Inflammatory macrophage treated with lipopolysaccharide for 1 hour (primary cell): Measurements from ENCODE around the gene NCBP1.
"Not testable (repeated sequence)": the region's sequence is repeated elsewhere in the genome, so short reads cannot be mapped to it uniquely, and the experiment has no call there.

Experiments
- DNase-seq, 2 donors: peaks; one replicate each; pipeline ENCODE4 v3.0.0-alpha.2; 2020 to 2022

Gene NCBP1

GRCh38 chr9:97682242-97682641 is 48.6 kb downstream of the NCBP1 start:
- no peak for DNase-seq

DNA sequence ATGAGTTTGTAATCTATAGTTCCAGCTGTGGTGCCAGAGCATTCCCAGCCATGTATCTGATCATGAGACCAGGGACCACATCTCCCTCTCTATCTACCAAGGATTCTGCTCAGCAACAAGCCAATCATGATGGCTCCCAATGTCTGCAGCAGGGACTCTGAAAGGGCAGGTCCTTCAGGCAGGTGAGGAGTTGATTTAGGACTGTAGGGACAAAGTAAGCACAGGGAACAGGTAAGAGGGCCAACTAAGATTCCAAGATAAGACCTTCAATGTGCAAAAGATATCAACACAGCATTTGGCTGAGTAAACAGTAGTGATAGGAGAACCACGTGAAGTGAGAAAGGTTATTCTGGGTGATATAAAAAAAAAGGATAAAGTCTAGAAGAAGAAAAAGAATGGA is 55.0 kb downstream of the NCBP1 start:
- no peak for DNase-seq

- DNase-seq, result no peak
These were observed 56.0 kb downstream of the NCBP1 start for GRCh38 chr9:97689401-97690180.

DNA sequence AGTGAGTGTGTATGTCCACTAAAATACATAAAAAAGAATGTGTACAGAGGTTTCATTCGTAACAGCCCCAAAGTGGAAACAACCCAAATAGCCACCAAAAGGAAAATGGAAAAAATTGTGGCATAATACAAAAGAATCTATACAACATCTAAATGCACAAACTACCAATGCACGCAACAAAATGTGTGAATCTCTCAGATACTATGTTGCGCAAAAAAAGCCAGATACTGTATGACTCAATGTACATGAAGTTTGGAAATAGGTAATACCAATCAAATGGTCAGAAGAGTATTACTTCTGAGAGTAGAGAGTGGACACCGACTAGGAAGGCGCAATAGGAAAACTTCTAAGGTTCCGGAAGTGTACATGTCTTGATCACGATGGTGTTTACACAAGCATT is 61.1 kb downstream of the NCBP1 start:
- DNase-seq, result no peak

DNA sequence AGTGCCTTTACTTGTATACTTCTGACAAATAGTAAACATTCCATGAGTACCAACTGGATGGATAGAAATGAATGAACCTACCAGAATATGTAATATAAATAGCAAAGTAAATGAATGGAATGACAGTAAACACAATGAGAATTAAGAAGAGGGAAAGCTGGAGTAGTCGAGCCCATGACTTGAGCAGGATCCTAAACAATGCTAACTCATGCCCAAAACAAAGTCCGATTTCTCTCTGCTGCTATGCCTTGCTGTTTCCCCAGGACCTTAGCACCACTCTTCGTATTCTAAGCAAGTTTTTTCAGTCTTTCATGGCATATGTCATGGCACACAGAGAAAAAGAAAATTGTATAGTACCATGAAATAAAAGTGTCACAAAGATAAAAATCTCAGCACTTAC is 61.8 kb downstream of the NCBP1 start:
- DNase-seq, result no peak

DNA sequence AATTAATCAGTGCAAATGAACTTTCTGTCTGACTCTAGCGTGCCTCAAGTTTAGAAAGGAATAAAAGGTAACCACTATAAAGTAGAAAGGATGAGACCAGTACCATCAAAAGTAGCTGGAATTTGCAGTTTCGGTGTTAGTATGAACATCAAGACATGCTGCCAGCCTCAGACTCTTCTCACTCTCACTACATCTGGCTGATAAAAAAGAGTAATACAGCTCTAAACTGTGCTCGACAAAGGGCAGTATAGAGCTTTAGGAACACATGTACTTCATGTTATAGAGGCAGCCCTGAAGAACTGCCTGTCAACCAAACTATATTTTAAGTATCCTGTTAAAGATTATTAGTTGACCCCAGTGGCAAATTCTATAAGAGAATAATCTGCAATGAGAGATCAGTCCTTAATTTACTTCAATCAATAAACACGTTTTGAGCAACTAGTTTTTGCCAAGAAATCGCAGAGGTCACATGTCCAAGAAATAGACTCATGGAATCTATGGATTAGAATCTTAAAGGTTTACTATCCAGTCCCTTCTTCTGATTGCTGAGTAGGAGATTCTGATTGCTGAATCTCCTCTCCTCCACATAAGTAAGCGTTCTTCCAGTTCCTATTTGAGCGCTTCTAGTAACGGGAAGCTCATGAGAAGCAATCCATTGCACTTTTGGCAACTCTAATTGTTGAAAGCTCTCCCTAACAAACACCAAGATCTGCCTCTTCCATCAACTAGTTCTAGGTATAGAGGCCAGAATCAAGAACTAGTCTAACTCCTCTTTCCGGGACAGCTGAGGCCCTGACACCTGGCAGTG is 62.6 kb downstream of the NCBP1 start:
- peak; percentile 38 to 44 for DNase-seq

DNA sequence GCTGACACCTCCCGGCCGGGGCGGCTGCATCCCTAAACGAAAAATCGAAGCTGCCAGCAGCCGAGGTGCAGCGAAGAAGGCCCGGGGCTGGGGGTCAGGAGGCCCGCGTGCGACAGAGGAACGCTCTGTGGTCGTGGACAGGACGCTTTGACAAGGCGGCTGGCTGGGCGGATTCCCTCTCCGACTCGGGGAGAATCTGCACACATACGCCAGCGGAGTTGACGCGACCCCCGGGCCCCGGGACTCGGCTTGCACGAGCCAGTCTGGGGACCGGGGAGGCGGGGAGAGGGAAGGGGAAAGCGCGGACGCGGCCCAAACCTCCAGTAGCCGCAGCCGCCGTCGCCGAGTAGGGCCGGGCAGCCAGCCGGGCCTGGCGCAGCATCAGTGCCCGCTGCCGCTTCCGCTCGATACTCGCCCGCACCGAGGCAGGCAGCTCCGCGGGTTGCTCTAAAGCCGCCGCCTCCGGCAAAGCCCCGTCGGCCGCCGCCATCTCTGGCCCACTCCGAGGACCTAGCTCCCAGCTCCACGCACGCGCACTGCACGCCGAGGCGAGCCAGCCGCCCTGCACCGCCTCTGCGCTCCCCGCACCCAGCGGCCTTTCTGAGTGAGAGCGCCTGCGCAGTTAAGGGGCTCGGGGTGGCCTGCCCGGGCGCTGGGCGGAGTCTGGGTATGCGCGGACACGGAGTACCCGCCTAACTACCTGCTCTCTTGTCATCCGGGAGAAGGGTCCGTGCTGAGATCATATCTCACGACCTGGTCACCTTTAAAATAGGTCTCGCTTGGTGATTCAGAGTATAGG is 63.4 kb downstream of the NCBP1 start, which contains the start of gene XPA:
XPA (minus strand) TSS at position 538 of the 799 bp plus-strand sequence; CDS start at position 490, 48 bp downstream.
- peak; percentile 91 to 95 for DNase-seq

DNA sequence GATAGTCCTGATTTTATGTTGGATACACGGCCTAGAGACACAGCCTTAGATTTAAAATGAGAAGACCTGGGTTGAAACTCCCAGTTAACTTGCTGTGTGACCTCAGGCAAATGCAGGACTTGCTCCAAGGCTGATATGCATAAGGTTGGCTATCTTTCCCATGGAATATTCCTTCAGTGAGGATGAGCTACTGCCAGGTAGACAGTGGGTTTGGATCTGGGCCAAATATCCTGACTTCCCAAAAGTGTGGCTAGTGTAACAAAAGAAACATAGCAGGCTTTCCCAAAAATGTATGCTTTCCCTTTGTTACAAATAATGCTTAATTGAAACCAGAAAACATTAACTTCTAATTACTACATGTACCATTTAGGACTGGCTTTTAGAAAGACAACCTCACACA is 64.2 kb downstream of the NCBP1 start:
- no peak for DNase-seq

DNA sequence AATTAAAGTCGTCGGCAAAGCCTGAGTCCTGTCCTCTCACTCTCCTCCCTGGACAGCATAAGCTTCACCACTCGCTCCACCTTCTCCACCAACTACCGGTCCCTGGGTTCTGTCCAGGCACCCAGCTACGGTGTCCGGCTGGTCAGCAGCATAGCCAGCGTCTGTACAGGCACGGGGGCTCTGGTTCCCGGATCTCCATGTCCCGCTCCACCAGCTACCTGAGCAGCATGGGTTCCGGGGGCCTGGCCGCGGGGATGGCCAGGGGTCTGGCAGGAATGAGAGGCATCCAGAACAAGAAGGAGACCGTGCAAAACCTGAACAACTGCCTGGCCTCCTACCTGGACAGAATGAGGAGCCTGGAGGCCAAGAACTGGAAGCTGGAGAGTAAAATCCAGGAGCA is 65.2 kb downstream of the NCBP1 start:
- DNase-seq, result no peak

- peak; percentile 7 to 15 for DNase-seq
These were observed 65.7 kb downstream of the NCBP1 start for GRCh38 chr9:97699281-97699680.

DNA sequence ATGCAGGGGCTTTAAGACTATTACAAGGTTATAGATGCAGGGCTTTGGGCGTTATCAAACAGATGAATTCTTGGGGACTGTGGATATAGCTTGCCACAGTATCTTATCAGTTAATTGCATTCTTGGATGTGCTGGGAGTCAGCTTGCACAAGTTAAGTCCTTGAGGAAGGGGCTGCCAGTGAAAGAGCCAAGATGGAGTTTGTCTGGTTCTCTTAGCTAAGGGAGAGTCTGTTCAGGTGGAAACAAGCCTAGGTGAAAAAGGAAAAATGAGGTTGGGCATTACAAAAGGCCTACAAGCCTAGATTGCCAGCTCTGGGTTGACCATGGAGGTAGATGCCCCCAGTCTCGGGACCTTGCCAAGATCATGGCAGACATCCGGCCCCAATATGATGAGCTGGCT is 66.2 kb downstream of the NCBP1 start:
- not testable (repeated sequence) for DNase-seq

DNA sequence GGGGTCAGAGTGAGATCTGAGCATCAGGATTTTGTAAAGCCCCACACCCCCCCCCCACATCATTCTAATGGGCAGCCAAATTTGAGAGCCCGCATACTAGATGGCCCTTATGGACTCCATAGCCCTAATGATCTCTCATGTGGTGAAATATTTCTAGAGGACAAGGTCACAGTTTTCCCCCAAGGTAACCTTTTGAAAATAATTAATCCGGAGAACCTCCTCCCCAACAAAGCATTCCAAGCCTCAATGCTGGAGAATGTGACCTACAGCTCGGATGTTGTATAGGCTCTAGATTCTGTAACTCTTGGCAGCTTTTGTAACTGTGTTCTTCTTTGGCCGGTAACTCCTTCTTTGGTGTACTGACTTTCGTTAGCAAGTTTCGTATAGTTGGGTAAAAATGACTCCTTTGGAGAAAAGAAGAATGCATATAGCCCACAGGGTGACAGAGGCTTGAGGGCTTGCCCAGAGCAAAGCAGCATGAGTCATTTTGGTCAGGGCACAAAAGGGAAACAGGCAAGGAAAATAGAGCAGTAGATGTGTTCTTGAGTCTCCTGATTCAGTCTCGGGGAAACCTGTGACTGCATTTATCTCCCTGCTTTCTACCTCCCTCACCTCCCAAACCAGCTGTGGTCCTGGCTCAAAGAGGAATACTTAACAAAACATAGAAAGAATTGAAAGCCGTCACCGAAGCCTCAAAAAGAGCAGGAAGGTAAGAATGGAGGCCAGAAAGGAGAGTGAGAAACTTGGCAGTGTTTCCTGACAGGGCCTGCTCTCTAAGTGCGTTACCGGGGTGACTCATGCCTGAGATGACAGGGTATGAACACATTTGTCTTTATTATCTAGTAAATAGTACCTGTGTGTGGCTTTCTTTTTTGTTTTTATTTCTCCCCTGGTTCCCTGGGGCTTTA is 70.1 kb downstream of the NCBP1 start:
- no peak for DNase-seq

DNA sequence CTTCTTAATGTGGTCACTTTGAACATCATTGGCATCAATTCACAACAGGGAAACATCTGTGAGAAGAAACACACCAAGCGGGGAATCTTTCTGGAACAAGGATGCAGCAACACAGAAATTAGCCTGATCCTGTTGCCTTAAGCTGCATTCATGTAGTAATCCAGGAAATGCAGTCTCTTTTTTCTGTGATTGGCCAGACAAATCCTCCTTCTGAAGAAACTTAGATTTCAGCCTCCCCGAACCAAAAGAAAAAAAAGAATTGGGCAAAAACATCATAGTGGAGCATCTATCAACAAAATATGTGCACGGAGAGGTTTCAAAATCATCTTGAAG is 70.7 kb downstream of the NCBP1 start:
- DNase-seq, result no peak

DNA sequence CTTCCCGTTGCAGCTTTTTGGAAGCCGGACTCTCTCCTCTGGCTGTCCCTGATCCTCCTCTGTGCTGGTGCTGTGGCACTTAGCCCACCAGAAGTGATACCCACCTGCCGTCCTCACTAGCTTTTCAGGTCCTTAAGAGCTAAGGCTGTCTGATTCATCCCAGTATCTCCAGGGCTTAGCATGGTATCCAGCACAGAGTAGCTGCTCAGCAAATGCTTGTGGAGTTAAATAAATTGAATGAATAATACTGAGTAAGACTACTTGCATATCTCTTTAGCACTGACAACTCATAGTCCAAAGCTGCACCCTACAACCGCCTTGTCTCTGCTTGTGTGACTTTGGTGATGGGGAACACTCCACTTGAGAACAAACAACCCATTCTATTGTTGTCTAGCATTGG is 71.2 kb downstream of the NCBP1 start:
- DNase-seq, result no peak

DNA sequence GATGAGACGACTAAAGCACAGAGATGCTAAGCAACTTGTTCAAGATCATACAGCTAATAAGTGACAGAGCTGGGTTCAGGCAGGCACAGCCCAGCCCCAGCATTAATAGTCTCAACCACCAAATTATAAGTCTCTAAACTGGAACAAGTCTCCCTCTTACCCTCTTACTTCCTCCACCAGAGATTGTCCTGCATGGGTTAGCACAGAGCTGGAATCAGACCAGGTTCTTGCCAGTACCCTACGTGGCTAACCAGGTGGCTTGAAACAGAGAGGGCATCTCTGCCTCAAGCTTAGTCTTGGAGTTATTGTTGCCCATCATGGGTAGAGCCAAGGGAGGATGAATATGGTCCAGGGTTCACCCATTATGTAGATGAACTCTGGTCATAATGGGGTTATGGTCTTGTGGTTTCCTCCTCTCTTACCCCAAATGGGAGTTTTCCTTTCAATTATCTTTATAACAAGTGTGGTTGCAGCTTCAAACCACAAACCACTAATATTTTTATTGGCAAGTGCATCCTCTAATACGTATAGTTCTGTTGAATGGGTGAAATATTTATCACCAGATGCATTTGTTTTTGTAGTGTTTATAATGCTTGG is 71.8 kb downstream of the NCBP1 start:
- DNase-seq, result no peak

- DNase-seq, result no peak
These were observed 72.6 kb downstream of the NCBP1 start for GRCh38 chr9:97706246-97706645.

GRCh38 chr9:97710356-97711222 is 77.0 kb downstream of the NCBP1 start:
- DNase-seq, result peak; percentile 46 to 80

GRCh38 chr9:97711223-97711626 is 77.6 kb downstream of the NCBP1 start:
- no peak for DNase-seq

GRCh38 chr9:97714435-97714834 is 80.8 kb downstream of the NCBP1 start:
- peak in 1 of 2 donors; percentile 36 for DNase-seq

- no peak for DNase-seq
These were observed 84.2 kb downstream of the NCBP1 start for GRCh38 chr9:97717866-97718265.

GRCh38 chr9:97721396-97721795 is 87.8 kb downstream of the NCBP1 start:
- no peak for DNase-seq
